A673 (cell line): ENCODE measurements around the gene CTIF. TPM values are rescaled to one million over a fixed set of nuclear protein-coding genes. Genes with fewer than 3 reads are reported as not detected.

Experiments
- BruUV-seq: library from RNA; stranded (reverse); fragments of 400-500 nt; replicated peaks from 2 replicates; lab custom pipeline; 2021; lab: Mats Ljungman, UMichigan
- CTCF ChIA-PET: fragments of 300-600 bp; sonication (Branson Sonifier 250); formaldehyde crosslinking; loops from one replicate; lab custom pipeline; 2022; ENCODE audit warnings: antibody characterized with exemption; lab: Charles Lee
- POLR2A ChIA-PET: fragments of 300-600 bp; sonication (Branson Sonifier 250); formaldehyde crosslinking; loops from one replicate; lab custom pipeline; 2022; ENCODE audit warnings: antibody characterized with exemption; ENCODE audit not compliant: low non-redundant PET; lab: Charles Lee
- DNase-seq: peaks from one replicate; pipeline ENCODE4 v3.0.0-alpha.2; 2015; ENCODE audit warnings: low spot score
- H3K27ac ChIP-seq: fragments of 200-600 bp; sonication (generic); 2 replicates; pipeline ENCODE4 v1.5.1; 2016; ENCODE audit warnings: mixed run types, low read depth, mild to moderate bottlenecking, mixed read lengths, antibody characterized with exemption, low read length; ENCODE audit not compliant: poor library complexity, severe bottlenecking
- H3K27me3 ChIP-seq: fragments of 200-600 bp; sonication (generic); replicated peaks from 2 replicates; pipeline ENCODE4 v1.6.1; 2017; ENCODE audit warnings: mixed run types, low read depth, mild to moderate bottlenecking, mixed read lengths, antibody characterized with exemption, low read length; ENCODE audit not compliant: insufficient read depth, poor library complexity
- H3K36me3 ChIP-seq: fragments of 200-600 bp; sonication (generic); 2 replicates; pipeline ENCODE4 v1.6.1; 2016; ENCODE audit warnings: mixed run types, mild to moderate bottlenecking, mixed read lengths, antibody characterized with exemption, low read length; ENCODE audit not compliant: insufficient read depth, poor library complexity, severe bottlenecking
- H3K4me1 ChIP-seq: fragments of 200-600 bp; sonication (generic); 2 replicates; pipeline ENCODE4 v1.6.1; 2017; ENCODE audit warnings: mixed run types, mild to moderate bottlenecking, mixed read lengths, antibody characterized with exemption, low read length; ENCODE audit not compliant: insufficient read depth, poor library complexity, severe bottlenecking
- H3K4me3 ChIP-seq: fragments of 200-600 bp; sonication (generic); 2 replicates; pipeline ENCODE4 v1.5.1; 2016; ENCODE audit warnings: low read depth, mixed run types, mild to moderate bottlenecking, mixed read lengths, low read length; ENCODE audit not compliant: poor library complexity, severe bottlenecking
- H3K9me3 ChIP-seq: fragments of 200-600 bp; sonication (generic); 2 replicates; pipeline ENCODE4 v1.6.1; 2016; ENCODE audit warnings: mixed run types, low read depth, mild to moderate bottlenecking, mixed read lengths, antibody characterized with exemption, low read length; ENCODE audit not compliant: poor library complexity, severe bottlenecking
- EZH2 ChIP-seq: fragments of 200-600 bp; sonication (generic); IDR thresholded peaks from 2 replicates; pipeline ENCODE4 v1.6.1; 2017; ENCODE audit warnings: borderline replicate concordance, low read depth, mild to moderate bottlenecking, mixed read lengths, antibody characterized with exemption, low read length; ENCODE audit not compliant: poor library complexity, severe bottlenecking
- intact Hi-C: fragments of 100-400 bp; cut with micrococcal nuclease; formaldehyde crosslinking; loops from one replicate; pipeline ENCODE4 v1.10.0; 2022; ENCODE audit not compliant: unreplicated experiment
- total RNA-seq: library from RNA; stranded (reverse); gene quantifications from 2 replicates; pipeline ENCODE4 v1.2.3, GENCODE V29; 2021
- TF ChIP-seq, protein P1 (sequence below): fragments of 300-800, 200-600 bp; sonication (generic); conservative IDR thresholded peaks from 2 replicates; pipeline ENCODE4 v1.5.1; 2017; ENCODE audit warnings: low read depth, mild to moderate bottlenecking, antibody characterized with exemption, low read length, moderate library complexity, mixed read lengths

CTIF gene
- total RNA-seq, 1 experiment from 2014 or later, result 23.5 TPM

DNA sequence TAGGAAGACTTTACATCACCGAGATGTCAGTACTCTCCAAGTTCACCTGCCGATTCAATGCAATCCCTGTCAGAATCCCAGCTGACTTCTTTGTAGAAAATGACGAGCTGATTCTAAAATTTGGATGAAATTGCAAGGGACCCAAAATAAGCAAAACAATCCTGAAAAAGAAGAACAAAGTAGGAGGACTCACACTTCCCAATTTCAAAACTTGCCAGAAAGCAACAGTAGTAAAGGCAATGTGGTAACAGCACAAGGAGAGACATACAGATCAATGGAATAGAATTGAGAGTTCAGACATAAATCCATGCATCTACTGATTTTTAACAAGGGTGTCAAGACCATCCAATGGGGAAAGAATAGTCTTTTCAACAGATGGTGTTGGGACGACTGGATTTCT is 359.7 kb downstream of the CTIF start:
- no peak overlapping the region for H3K27ac ChIP-seq
- H3K9me3 ChIP-seq, result no peaks in the 10 kb centered on the region
- H3K27me3 ChIP-seq, result no peaks in the 10 kb centered on the region
- BruUV-seq, result no TSS peak
- intact Hi-C loops, result no loop called here
- no peak for DNase-seq
- peaks cover 10% of the 10 kb centered on the region for H3K4me1 ChIP-seq
- no peaks in the 10 kb centered on the region for H3K36me3 ChIP-seq
- no peak for TF ChIP-seq EZH2
- TF ChIP-seq, protein P1, sequence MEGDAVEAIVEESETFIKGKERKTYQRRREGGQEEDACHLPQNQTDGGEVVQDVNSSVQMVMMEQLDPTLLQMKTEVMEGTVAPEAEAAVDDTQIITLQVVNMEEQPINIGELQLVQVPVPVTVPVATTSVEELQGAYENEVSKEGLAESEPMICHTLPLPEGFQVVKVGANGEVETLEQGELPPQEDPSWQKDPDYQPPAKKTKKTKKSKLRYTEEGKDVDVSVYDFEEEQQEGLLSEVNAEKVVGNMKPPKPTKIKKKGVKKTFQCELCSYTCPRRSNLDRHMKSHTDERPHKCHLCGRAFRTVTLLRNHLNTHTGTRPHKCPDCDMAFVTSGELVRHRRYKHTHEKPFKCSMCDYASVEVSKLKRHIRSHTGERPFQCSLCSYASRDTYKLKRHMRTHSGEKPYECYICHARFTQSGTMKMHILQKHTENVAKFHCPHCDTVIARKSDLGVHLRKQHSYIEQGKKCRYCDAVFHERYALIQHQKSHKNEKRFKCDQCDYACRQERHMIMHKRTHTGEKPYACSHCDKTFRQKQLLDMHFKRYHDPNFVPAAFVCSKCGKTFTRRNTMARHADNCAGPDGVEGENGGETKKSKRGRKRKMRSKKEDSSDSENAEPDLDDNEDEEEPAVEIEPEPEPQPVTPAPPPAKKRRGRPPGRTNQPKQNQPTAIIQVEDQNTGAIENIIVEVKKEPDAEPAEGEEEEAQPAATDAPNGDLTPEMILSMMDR, result no peak
- no peak overlapping the region for H3K4me3 ChIP-seq
- ChIA-PET CTCF (no interaction called here), POLR2A (no interaction called here)

DNA sequence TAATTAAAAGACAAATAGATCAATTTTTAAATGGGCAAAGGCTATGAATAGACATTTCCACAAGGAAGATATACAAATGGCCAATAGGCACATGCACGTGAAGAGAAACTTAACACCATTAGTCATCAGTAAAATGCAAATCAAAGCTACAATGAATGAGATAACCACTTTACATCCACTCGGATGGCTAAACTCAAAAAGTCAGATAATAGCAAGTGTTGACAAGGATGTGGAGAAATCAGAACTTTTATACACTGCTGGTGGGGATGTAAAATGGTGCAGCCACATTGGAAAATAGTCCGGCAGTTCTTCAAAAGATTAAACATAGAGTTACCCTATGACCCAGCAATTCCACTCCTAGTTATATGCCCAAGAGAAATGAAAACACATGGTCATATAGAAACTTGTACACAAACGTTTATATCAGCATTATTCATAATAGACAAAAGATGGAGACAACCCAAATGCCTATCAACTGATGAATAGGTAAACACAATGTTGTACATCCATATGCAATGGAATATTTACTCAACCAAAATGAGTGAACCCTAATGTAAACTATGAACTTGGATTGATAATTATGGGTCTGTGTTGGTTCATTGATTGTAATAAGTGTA is 360.8 kb downstream of the CTIF start:
- BruUV-seq, result no TSS peak
- TF ChIP-seq EZH2, result no peak
- TF ChIP-seq, protein P1, result no peak
- intact Hi-C loops, result no loop called here
- DNase-seq, result no peak
- ChIA-PET POLR2A (interaction anchor here (0.7 kb wide), 1 partner anchor 365 kb away, joined by 3 read pairs; no protein-coding TSS in a partner anchor), CTCF (no interaction called here)
- no peaks in the 10 kb centered on the region for H3K27me3 ChIP-seq
- H3K27ac ChIP-seq, result no peak overlapping the region
- no peaks in the 10 kb centered on the region for H3K36me3 ChIP-seq
- no peak overlapping the region for H3K4me3 ChIP-seq
- H3K4me1 ChIP-seq, result peaks cover 10% of the 10 kb centered on the region
- H3K9me3 ChIP-seq, result no peaks in the 10 kb centered on the region

DNA sequence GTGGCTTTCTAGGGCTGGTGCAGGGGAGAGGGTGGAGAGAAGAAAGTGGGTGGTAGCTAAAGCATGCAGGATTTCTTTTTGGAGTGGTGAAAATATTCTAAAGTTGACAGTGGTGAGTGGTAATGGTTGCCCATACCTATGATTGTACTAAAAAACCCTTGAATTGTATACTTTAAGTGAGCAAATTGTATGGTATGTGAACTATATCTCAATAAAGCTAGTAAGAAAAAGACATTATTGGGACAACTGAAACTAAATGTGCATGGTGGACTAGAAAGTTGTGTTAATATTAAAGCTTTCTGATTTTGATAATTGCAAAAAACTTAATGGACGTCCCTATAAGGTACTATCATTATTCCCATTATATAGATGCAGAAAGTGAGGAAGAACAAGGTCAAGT is 361.6 kb downstream of the CTIF start:
- DNase-seq, result no peak
- CTCF ChIA-PET, result no interaction called here
- intact Hi-C loops, result no loop called here
- peaks cover 4% of the 10 kb centered on the region for H3K9me3 ChIP-seq
- POLR2A ChIA-PET, result no interaction called here
- H3K4me3 ChIP-seq, result no peak overlapping the region
- H3K36me3 ChIP-seq, result no peaks in the 10 kb centered on the region
- H3K4me1 ChIP-seq, result peaks cover 10% of the 10 kb centered on the region
- no peaks in the 10 kb centered on the region for H3K27me3 ChIP-seq
- BruUV-seq, result no TSS peak
- TF ChIP-seq EZH2, result no peak
- TF ChIP-seq, protein P1, result no peak
- H3K27ac ChIP-seq, result no peak overlapping the region
